Ishikawa (cell line): ENCODE results near the gene TBC1D17.

Experiments
- CEBPB ChIP-seq: IDR thresholded peaks from 2 replicates; pipeline ENCODE4 v1.6.1; 2012
- CREB1 ChIP-seq: IDR thresholded peaks from 2 replicates; pipeline ENCODE4 v1.6.1; 2012; ENCODE audit warnings: low read depth
- EGR1 ChIP-seq: IDR thresholded peaks from 2 replicates; pipeline ENCODE4 v1.6.1; 2012
- EP300 ChIP-seq: IDR thresholded peaks from 2 replicates; pipeline ENCODE4 v1.6.1; 2012; ENCODE audit warnings: borderline replicate concordance
- FOXM1 ChIP-seq: IDR thresholded peaks from 2 replicates; pipeline ENCODE4 v1.6.1; 2012; ENCODE audit warnings: low read depth, borderline replicate concordance
- NFIC ChIP-seq: IDR thresholded peaks from 2 replicates; pipeline ENCODE4 v1.6.1; 2012
- RAD21 ChIP-seq: IDR thresholded peaks from 2 replicates; pipeline ENCODE4 v1.6.1; 2012; ENCODE audit warnings: low read depth
- TAF1 ChIP-seq: IDR thresholded peaks from 2 replicates; pipeline ENCODE4 v1.6.1; 2012; ENCODE audit warnings: low read depth, mild to moderate bottlenecking
- TCF12 ChIP-seq: IDR thresholded peaks from 2 replicates; pipeline ENCODE4 v1.6.1; 2012; ENCODE audit warnings: low read depth
- USF1 ChIP-seq: IDR thresholded peaks from 2 replicates; pipeline ENCODE4 v1.6.1; 2012
- YY1 ChIP-seq: IDR thresholded peaks from 2 replicates; pipeline ENCODE4 v1.6.1; 2012; ENCODE audit warnings: low read depth
- ZBTB7A ChIP-seq: IDR thresholded peaks from 2 replicates; pipeline ENCODE4 v1.6.1; 2012; ENCODE audit warnings: low read depth
- TF ChIP-seq, protein P1 (sequence below): IDR thresholded peaks from 2 replicates; pipeline ENCODE4 v1.6.1; 2012
- TF ChIP-seq, protein P2 (sequence below): IDR thresholded peaks from 2 replicates; pipeline ENCODE4 v1.6.1; 2012; ENCODE audit warnings: low read depth, mild to moderate bottlenecking

- no peak for TF ChIP-seq ZBTB7A
- no peak for TF ChIP-seq NFIC
- TF ChIP-seq, protein P1, sequence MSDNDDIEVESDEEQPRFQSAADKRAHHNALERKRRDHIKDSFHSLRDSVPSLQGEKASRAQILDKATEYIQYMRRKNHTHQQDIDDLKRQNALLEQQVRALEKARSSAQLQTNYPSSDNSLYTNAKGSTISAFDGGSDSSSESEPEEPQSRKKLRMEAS: no peak
- TF ChIP-seq TAF1: no peak
- no peak for TF ChIP-seq FOXM1
- no peak for TF ChIP-seq RAD21
- TF ChIP-seq EP300: no peak
- no peak for TF ChIP-seq CREB1
- TF ChIP-seq YY1: no peak
- TF ChIP-seq EGR1: no peak
- TF ChIP-seq CEBPB: no peak
- no peak for TF ChIP-seq TCF12
- TF ChIP-seq USF1: no peak
- TF ChIP-seq, protein P2, sequence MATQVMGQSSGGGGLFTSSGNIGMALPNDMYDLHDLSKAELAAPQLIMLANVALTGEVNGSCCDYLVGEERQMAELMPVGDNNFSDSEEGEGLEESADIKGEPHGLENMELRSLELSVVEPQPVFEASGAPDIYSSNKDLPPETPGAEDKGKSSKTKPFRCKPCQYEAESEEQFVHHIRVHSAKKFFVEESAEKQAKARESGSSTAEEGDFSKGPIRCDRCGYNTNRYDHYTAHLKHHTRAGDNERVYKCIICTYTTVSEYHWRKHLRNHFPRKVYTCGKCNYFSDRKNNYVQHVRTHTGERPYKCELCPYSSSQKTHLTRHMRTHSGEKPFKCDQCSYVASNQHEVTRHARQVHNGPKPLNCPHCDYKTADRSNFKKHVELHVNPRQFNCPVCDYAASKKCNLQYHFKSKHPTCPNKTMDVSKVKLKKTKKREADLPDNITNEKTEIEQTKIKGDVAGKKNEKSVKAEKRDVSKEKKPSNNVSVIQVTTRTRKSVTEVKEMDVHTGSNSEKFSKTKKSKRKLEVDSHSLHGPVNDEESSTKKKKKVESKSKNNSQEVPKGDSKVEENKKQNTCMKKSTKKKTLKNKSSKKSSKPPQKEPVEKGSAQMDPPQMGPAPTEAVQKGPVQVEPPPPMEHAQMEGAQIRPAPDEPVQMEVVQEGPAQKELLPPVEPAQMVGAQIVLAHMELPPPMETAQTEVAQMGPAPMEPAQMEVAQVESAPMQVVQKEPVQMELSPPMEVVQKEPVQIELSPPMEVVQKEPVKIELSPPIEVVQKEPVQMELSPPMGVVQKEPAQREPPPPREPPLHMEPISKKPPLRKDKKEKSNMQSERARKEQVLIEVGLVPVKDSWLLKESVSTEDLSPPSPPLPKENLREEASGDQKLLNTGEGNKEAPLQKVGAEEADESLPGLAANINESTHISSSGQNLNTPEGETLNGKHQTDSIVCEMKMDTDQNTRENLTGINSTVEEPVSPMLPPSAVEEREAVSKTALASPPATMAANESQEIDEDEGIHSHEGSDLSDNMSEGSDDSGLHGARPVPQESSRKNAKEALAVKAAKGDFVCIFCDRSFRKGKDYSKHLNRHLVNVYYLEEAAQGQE: no peak
Observed at GRCh38 chr19:49848938-49849337, 28.6 kb upstream of the TBC1D17 start.
